Measurements from ENCODE around the gene ERFL.

The ERFL gene

DNA sequence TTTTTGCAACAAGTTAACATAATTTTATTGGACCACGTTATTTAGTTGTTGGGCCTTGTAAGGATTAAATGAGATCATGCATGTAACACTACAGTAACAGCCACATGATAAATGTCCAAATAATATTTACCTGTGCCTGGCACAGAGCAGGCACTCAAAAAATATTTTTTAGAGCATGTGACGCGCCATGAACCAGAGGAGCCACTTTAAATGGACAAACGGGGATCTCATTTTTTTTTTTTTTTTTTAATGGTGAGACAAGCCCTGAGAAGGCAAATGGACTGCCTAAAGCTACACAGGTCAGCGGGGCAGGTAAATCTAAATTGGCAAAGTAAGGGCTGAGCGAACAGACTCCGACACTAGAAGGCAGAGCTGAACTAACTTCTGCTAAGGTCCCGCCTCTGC is 69.0 kb downstream of the ERFL start:
- DNase-seq (ENCODE audit: low spot score) = no peak
